Stimulated activated CD8-positive, alpha-beta memory T cell treated with anti-CD3 and anti-CD28 coated beads, Interleukin-7, amount 100 ng/mL, for 48 hours (primary cell): ENCODE data around the gene CTNNA1.
A peak's percentile ranks its signal among the peaks of the same experiment; 100 is the strongest.
"Not testable (repeated sequence)": the region's sequence is repeated elsewhere in the genome, so short reads cannot be mapped to it uniquely, and the experiment has no call there.

Experiments
- DNase-seq, 2 donors: peaks; one replicate each; pipeline ENCODE4 v3.0.0-alpha.2; 2020; ENCODE audit warnings: low read depth in 1 of 2; ENCODE audit errors: extremely low read depth in 1 of 2

CTNNA1 gene

DNA sequence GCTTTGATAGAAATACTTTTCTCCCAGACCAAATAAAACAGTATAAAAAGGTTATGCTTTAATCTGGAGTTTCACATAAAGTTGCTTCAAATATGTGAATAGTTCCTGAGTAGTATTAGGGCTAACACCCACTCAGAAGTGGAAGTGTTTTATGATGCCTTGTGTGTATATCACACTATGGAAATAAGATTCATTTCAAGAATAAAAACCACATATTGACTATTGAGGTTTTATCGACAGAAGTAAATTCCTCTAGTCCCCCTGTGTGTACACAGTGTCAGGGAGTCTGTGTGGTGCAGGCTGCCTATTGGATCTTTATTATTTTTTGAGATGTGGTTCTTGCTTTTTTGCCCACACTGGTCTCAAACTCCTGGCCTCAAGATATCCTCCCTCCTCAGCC is 142.7 kb downstream of the CTNNA1 start:
- no peak for DNase-seq

DNA sequence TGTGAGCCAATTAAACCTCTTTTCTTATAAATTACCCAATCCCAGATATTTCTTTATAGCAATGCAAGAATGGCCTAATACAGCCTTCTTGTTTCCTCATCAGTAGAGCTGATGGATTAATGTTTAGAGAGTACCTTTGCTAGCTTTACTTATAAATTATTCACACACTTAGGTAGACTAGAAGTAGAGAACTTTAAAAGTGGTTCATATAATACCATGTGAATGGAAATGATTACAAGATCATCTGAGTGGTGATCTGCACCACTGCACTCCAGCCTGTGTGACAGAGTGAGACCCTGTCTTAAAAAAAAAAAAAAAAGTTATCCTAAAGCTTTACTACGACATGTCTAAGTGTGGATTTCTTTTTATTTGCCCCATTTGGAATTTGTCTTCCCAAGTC is 145.1 kb downstream of the CTNNA1 start:
- DNase-seq: no peak

GRCh38 chr5:138898742-138899141 is 145.5 kb downstream of the CTNNA1 start:
- DNase-seq: no peak

DNA sequence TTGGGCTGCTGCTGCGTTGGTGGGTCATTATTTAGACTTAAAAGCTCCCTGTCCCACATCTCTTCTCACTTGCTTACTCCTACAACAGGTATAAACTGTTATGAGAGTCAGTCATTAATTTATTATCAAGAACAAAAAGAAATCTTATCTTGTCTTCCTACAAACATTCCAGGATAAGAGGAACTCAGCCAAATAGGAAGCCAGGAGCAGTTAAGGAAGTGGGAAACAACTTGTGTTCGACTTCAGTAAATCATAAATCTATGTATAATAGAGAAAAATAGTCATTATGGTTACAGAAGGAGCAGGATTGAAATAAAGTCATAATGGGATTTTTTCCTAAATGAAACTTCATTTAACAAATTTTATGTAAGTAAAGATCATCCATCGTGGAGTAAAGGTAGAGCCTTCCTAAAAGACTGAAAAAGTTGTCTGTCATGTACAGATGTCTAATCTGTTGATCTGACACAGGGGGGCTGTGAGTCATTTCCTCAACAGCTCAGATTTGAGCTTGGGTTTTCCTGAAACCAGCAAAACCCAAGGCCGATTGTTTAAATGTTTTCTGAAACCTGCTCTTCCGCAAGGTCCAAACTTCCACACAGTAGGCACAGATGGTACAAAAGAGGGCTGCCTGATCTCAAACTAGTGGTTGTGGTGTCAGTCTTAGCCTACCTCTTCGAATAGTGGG is 147.2 kb downstream of the CTNNA1 start:
- DNase-seq: peak in 1 of 2 donors; percentile 27

GRCh38 chr5:138901716-138902115 is 148.5 kb downstream of the CTNNA1 start:
- DNase-seq: no peak

GRCh38 chr5:138903130-138903775 is 150.0 kb downstream of the CTNNA1 start:
- DNase-seq: no peak

GRCh38 chr5:138905541-138905940 is 152.3 kb downstream of the CTNNA1 start:
- no peak for DNase-seq

DNA sequence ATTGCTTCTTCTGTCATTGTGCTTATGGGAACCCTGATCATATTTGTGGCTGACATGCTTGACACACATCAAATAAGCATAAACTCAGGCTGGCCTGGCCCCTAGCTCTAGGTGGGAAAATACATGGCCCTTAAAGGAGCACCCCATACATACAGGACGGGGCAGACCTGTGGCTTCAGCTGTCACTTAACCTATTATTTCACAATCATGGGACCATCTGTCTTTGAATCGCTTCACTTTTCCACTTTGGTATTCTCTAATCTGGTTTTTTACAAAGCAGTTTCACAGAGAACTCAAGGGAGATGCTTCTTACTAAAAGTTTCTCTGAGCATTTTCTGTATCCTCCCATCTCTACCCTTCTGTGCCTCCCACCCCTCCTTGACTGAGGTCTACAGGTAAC is 156.5 kb downstream of the CTNNA1 start:
- no peak for DNase-seq

DNA sequence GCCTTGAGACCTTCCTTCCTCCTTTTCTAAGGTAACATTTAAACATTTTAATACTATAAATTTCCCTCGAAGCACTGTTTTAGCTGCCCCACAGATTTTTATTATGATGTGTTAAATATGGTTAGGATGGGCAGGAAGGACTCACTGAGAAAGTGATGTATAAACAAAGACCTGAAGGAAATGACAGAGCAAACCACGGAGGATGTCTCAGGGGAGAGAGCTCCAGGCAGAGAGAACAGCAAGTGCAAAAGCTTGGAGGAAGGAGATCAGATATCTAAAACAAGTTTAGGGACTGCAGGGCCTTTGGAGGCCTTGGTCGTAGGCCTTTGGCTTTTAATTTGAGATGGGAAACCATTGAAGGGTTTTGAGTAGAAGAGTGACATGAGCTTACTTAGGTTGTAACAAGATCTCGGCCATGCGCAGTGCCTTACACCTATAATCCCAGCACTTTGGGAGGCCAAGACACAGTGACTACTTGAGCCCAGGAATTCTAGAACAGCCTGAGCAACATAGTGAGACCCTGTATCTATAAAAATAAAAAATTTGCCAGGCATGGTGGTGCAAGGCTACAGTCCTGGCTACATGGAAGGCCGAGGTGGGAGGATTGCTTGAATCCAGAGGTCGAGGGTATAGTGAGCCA is 157.4 kb downstream of the CTNNA1 start:
- no peak for DNase-seq

DNA sequence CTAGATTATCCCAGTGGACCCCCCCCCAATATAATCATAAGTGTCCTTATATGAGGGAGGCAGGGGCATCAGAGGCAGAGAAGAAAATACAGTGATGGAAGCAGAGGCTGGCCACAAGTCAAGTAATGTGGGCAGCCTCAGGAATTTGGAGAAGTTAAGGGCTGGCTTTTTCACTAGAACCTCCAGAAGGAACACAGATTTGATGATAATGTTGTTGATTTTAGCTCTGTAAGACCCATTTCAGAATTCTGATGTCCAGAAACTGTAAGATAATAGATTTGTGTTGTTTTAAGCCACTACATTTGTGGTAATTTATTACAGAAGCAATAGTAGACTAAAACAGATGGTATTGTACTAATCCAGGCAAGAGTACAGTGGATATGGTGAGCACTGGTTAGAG is 158.2 kb downstream of the CTNNA1 start:
- DNase-seq: no peak

DNA sequence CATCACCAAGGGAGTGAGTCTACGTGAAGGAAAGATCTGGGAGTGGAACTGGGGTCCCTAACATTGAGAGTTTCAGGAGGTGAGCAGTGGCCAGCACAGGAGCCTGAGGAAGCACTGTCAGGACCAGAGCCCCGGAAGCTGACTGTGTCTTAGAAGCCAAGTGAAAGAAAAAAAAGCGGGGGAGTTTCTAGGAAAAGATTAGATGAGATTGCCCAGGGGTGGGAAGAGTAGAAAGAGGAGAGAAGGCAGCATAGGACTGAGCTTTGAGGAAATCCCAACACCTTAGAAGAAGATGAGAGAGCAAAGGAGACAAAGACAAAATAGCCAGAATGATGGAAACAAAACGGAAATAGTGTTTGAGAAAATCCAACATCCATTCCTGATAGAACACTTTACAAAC is 158.9 kb downstream of the CTNNA1 start:
- DNase-seq: no peak

DNA sequence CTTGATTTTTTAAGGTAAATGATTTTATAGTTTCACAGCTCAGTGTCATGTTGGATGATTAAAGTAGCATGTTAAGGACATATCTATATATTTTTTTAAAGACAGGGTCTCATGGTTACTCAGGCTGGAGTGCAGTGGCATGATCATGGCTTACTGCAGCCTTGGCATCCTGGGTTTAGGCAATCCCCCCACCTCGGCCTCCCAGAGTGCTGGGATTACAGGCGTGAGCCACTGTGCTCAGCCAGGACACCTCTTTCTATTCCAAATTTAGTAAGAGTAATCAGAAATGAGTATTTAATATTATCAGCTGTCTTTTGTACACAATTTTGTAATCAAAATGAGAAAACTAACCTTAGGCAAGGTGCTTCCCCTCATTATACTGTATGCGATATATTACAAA is 160.5 kb downstream of the CTNNA1 start:
- no peak for DNase-seq

- DNase-seq: no peak
Measured at GRCh38 chr5:138914338-138914737, 161.1 kb downstream of the CTNNA1 start.

DNA sequence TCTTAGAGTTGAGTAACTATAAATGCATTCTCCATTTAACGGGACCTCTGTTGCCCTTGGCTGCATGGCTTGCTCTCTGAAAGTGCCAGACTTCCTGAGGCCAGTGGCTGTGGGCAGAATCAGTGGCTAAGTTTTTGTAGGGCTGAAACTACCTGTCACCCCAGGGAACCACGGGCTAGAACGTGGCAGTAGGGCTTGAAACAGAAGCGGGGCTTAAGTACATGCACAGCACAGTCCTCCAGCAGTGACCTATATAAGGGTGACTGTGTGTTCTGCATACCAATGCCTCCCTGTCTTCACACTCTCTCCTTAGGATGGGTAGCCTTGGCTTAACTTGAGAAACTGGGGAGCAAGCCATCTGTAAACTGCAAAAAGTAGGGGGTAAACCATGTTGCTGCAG is 165.5 kb downstream of the CTNNA1 start:
- no peak for DNase-seq

DNA sequence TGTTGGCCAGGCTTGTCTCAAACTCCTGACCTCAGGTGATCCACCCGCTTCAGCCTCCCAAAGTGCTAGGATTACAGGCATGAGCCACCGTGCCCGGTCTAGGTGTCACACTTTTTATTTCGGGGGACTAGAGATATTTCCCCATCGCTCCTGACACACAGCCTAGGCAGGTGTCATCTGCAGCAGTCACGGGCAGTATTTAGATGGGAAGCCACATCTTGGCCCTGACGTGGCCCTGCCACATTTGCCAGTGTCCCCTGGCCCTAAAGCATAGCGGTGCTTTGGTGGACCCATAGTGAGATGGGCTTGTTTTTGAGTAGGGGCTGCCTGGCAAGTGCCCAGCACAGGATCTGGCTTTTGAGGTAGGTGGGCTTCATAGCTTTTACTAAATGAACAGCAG is 167.0 kb downstream of the CTNNA1 start:
- no peak for DNase-seq

DNA sequence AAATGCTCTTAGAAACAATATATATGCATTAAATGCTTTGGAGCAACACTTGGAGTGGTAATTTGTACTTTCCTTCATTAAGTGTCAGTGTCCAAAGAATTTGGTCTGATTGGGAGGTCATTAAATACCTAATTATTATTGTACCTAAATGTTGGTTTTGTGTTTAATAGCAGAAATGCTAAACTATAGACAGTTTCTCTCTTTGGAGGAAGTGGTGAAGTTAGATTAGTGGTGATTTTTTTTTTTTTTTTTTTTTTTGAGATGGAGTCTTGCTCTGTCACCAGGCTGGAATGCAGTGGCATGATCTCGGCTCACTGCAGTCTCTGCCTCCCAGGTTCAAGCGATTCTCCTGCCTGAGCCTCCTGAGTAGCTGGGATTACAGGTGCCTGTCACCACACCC is 168.1 kb downstream of the CTNNA1 start:
- DNase-seq: not testable (repeated sequence)

DNA sequence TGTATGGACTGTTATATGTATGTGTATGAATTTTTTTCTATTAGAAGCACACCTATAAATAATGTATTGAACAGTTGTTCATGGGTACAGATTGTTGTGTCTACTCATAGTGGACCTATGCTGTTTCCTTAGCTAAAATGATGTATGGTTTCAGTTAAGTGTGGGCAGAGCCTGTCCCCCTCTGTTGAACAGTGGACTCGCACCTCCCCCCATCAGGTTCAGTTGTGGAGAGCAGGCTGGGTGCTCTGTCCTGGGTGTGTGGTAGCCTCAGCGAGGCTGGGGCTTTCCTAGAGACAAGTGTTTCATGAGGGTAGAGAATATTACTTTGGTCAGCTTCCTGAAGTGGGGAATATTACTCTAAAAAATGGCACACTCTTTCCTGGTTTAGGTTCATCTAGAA is 169.3 kb downstream of the CTNNA1 start:
- DNase-seq: no peak

DNA sequence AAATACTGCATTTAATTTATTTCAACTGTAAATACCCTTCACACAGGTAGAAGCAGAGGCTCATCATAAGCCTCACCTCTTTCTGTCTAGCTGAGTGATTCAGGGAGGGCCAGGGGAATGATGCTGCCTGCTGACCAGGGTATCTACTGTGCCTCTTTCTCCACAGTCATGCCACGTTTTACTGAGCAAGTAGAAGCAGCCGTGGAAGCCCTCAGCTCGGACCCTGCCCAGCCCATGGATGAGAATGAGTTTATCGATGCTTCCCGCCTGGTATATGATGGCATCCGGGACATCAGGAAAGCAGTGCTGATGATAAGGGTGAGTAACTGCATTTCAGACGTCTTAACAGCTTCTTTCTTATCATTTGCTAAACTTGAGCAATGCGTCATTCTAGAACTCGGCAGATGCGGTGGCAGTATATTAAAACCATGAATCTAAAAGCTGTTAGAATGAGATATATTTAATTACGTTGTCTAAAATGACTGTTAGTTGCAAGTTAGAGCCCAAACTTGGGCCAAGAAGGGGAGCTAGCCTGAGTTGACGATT is 171.9 kb downstream of the CTNNA1 start:
- DNase-seq: no peak

DNA sequence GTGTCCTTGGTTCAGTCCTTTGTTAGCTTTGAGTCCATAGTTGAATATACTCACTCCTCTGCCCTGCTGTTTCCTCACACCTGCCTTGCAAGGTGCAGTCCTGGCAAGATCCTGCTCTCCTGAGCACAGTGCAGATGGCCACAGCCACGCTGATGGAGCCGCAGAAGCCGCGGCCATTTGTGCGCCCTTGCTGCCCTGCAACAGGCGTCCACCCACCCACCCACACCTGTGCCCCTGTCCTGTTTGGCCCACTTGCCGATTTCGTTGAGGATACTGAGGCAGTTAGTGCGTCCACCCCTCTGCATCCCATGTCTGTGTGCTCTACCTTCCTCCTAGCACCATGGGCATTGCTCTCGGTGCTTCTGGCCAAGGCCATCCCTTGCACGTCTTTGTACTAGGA is 173.0 kb downstream of the CTNNA1 start:
- no peak for DNase-seq

- no peak for DNase-seq
Measured at GRCh38 chr5:138926688-138927448, 173.6 kb downstream of the CTNNA1 start.

DNA sequence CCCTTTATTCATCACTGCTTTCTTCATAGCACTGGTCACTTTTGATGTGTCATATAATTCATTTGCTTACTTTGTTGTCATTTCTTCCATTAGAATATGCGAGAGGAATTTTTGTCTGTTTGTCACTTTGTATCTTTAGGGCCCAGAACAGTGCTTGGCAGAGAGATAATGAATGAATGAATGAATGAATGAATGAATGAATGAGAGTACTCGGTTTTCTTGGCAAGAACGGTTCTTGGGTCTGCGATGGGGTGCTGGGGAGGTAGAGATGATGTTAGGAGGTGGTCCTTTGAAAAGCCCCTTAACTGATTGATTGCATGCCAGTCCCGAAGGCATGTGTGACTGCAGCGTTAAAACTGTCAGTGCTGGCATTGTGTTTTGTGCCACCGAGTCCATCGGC is 174.3 kb downstream of the CTNNA1 start:
- no peak for DNase-seq
